T-helper 2 cell treated with Interferon-gamma antibody and Interleukin-4, amounts not matched to agents 5 μg/mL and 100 μg/mL, for 36 hours (primary cell): Measurements from ENCODE around the gene PTGFRN.

Source experiments
- DNase-seq: peaks from one replicate; pipeline ENCODE4 v3.0.0; 2021; ENCODE audit warnings: low spot score
- H3K27ac Mint-ChIP-seq: one replicate; pipeline ENCODE4 v1.8.0; 2021; ENCODE audit warnings: mild to moderate bottlenecking, mixed read lengths
- H3K27me3 Mint-ChIP-seq: one replicate; pipeline ENCODE4 v1.8.0; 2021; ENCODE audit warnings: low read depth, mixed read lengths
- H3K36me3 Mint-ChIP-seq: one replicate; pipeline ENCODE4 v1.8.0; 2021; ENCODE audit warnings: low read depth, mixed read lengths
- H3K4me1 Mint-ChIP-seq: one replicate; pipeline ENCODE4 v1.8.0; 2021; ENCODE audit warnings: low read depth, mixed read lengths
- H3K4me3 Mint-ChIP-seq: one replicate; pipeline ENCODE4 v1.8.0; 2022; ENCODE audit warnings: mild to moderate bottlenecking, moderate library complexity, mixed read lengths
- H3K9me3 Mint-ChIP-seq: one replicate; pipeline ENCODE4 v1.8.0; 2021; ENCODE audit warnings: mixed read lengths

Gene PTGFRN

DNA sequence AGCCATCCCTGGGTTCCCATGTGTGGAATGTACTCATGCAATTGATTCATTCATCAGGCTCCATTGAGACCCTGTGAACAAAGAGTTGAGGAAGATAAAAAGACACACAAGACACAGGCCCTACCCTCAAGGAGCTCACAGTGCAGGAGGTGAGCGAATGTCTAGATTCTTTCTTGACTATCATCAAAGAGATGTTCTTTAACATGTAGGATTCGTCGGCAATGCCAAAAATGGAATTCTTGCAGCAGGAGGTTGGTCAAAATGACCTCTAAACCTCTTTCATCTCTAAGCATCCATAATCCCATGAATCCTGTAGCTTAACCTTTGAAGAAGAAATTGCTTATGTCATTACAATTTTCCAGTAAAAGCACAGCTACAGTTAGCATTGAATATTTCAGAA is 122.5 kb downstream of the PTGFRN start:
- Mint-ChIP-seq H3K4me3 (no peak overlapping the region), H3K4me1 (peaks cover 3% of the 10 kb centered on the region), H3K27me3 (no peaks in the 10 kb centered on the region), H3K36me3 (no peaks in the 10 kb centered on the region), H3K9me3 (no peaks in the 10 kb centered on the region), H3K27ac (no peak overlapping the region)
- DNase-seq = no peak

DNA sequence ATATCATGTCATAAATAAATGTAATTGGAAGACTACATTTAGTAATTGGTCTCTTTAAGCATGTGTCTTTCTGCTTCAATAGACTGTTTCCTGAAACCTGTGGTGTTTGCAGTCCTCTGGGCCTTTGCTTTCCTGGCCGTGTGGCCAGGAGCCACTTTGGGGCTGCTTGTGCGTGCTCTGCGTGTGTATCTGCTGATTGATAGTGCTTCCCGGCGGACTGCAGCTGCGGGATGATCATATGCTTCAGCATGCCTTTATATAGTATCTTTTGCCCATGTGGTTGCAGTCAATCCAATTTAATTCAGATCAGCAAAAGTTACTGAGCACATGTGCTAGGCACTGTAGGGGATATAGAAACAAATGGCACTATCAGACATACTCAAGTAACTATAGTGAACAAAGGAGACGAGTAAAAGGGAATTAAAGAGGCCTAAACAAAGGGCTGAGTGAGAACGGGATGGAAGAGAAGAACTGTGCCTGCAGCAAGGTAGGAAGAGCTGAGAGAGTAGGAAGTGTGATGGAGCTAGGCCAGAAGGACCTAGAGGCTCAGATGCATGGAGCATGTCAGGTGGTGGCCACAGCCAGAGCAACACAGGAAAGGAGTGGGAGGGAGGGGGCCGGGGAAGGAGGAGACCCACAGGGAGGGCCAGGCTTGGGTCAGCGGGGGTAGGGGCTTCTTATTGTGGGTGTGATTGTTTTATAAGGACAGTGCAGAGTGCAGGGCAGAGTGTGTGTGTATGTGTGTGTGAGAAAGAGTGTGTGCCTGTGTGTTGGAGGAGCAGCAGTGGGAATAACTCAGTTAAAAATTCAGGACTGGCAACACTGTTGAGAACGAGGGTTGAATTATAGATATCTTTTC is 123.2 kb downstream of the PTGFRN start:
- no peak for DNase-seq
- Mint-ChIP-seq H3K27me3 (no peaks in the 10 kb centered on the region), H3K4me1 (peaks cover 3% of the 10 kb centered on the region), H3K9me3 (no peaks in the 10 kb centered on the region), H3K27ac (no peak overlapping the region), H3K36me3 (no peaks in the 10 kb centered on the region), H3K4me3 (no peak overlapping the region)

DNA sequence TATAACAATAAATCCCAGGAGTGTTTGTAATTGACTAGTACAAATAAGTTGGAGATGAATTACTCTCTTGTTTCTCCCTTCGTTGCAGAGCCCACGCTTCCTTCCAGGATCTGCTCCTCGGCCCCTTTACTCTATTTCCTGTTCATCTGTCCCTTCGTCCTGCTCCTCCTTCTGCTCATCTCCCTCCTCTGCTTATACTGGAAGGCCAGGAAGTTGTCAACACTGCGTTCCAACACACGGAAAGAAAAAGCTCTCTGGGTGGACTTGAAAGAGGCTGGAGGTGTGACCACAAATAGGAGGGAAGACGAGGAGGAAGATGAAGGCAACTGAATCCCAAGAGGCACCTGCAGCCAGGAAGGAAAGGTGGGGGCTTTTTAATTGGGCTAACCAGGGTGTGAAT is 124.1 kb downstream of the PTGFRN start:
- Mint-ChIP-seq H3K4me1 (peaks cover 3% of the 10 kb centered on the region), H3K27me3 (no peaks in the 10 kb centered on the region), H3K4me3 (no peak overlapping the region), H3K36me3 (no peaks in the 10 kb centered on the region), H3K27ac (no peak overlapping the region), H3K9me3 (no peaks in the 10 kb centered on the region)
- no peak for DNase-seq

DNA sequence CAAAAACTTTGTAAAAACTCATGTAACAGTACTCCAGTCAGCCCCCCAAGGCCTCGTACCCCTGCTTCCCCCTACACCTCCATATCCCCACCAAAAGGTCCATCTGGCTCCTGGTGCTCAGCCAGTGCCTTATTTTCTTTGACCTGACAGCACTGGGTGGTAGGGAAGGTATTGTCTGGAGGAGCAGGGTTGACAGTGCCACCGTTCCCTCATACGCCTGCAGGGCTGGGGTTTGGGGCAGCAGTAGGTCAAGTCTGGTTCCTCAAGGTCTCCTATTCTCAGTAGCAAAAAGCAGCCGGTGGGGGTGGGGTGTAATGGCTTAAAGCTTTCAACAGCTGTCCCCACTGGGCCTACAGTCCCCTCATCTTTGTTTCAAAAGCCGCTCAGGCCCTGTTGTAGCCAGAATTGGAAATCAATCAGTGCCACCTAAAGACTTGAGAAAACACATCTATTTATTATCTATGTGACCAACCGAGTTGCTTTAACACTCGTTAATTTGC is 125.1 kb downstream of the PTGFRN start:
- no peaks in the 10 kb centered on the region for H3K27me3 Mint-ChIP-seq
- no peak overlapping the region for H3K27ac Mint-ChIP-seq
- no peaks in the 10 kb centered on the region for H3K9me3 Mint-ChIP-seq
- no peak overlapping the region for H3K4me3 Mint-ChIP-seq
- no peak for DNase-seq
- H3K4me1 Mint-ChIP-seq = peaks cover 3% of the 10 kb centered on the region
- no peaks in the 10 kb centered on the region for H3K36me3 Mint-ChIP-seq

DNA sequence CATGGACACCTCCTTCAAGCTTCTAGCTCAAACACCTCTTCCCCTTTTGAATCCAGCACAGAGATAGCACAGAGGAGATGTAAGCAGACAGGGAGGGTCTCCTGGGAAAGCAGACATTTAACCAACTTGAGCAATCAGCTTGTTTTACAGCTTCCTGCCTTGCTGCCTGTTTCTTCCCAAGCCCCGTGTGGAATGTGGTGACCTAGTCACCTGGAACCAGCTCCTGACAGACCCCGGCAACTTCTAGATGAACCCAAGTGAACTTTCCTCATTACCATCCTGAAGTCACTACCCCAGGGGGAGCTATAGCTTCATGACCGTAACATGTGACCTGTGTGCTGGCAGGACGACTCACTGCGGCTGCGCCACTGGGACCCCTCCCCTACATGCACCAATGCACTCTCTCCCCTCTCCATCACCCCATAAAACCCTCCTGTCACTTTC is 126.3 kb downstream of the PTGFRN start:
- Mint-ChIP-seq H3K27me3 (no peaks in the 10 kb centered on the region), H3K4me3 (no peak overlapping the region), H3K27ac (no peak overlapping the region), H3K4me1 (no peaks in the 10 kb centered on the region), H3K36me3 (no peaks in the 10 kb centered on the region), H3K9me3 (no peaks in the 10 kb centered on the region)
- DNase-seq = no peak

DNA sequence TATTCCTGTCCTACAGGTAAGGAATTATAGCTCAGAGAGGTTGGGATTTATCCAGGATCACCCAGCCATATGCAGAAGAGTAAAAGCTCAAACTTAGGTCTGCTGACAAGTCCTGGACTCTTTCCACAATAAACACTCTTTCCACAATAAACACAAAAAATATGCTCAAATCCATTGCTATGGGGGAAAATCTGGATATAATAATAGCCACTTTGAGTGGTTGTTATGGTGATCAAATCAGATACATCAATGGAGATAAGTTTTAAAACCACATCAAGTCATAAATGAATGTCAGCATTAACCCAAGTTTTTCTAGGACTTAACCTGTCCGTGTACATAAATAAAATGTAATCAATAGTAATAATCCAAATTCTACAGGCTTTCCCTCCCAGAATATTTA is 128.1 kb downstream of the PTGFRN start:
- Mint-ChIP-seq H3K27ac (no peak overlapping the region), H3K27me3 (no peaks in the 10 kb centered on the region), H3K4me1 (no peaks in the 10 kb centered on the region)

DNA sequence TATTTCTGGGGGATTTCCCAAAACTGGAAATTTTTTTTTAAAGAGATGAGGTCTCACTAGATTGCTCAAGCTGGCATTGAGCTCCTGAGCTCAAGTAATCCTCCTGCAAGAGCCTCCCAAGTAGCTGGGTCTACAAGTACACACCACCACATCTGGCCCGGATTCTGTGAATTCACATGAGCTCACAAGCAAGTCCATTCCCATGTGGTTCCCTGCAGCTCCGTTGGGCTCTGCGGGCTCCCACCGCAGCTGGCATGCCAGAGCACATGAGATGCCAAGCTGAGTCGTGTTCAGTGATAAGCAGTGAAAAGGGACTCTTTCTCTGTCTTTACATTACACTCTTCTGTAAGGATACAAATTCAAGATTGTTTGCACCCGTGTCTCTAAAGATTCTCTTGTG is 128.5 kb downstream of the PTGFRN start:
- no peak for DNase-seq
- Mint-ChIP-seq H3K27ac (no peak overlapping the region), H3K9me3 (no peaks in the 10 kb centered on the region), H3K4me1 (no peaks in the 10 kb centered on the region), H3K36me3 (peaks cover 5% of the 10 kb centered on the region), H3K4me3 (no peak overlapping the region), H3K27me3 (no peaks in the 10 kb centered on the region)

More for the DNA sequence above, 128.1 kb downstream of the PTGFRN start:
- DNase-seq = no peak
- Mint-ChIP-seq H3K36me3 (peaks cover 2% of the 10 kb centered on the region), H3K9me3 (no peaks in the 10 kb centered on the region), H3K4me3 (no peak overlapping the region)
